Measurements from ENCODE around the gene SLX4IP. TPM values are rescaled to one million over a fixed set of nuclear protein-coding genes. Genes with fewer than 3 reads are reported as not detected.

SLX4IP gene
- total RNA-seq, 1 donor from 2014 or later: 3.0 TPM

DNA sequence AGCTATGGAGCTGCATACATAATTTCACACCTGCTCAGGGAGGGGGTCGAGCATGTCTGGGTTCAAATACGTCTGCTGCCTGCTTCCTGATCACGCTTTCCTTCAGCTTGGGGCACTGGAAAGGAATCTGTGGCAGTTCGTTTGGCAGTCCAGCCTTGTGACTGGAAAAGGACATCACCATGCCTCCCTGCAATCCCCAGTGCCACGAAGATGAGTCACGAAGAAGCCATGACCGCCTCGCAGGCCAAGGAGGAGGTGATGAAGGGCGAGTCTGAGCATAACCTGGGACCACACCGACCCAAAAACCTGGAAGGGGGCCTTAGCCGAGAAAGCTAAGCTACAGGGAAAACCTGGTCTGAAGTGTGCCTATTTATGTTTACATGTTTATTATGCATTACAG lies 225.6 kb downstream of the SLX4IP start:
- peak; percentile 83 for DNase-seq (ENCODE audit: low spot score)

DNA sequence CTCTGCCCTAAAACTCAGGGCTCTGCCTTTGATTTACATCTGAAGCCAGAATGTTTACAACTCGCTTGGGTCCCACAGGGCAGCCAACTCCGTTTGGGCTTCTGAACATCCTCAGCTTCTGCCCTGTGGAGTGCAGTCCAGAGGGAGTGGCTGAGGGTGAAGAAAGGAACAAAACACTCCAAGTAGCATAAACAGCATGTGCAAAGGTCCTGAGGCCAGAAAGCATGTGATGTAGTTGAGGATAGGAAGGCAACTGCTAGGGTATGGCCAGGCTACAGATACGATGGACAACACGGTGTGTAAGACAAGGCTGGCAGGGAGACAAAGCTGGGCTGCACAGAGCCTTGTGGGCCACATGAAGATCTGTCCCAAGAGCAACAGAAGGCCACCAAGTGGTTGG lies 226.2 kb downstream of the SLX4IP start:
- peak; percentile 67 for DNase-seq (ENCODE audit: low spot score)

DNA sequence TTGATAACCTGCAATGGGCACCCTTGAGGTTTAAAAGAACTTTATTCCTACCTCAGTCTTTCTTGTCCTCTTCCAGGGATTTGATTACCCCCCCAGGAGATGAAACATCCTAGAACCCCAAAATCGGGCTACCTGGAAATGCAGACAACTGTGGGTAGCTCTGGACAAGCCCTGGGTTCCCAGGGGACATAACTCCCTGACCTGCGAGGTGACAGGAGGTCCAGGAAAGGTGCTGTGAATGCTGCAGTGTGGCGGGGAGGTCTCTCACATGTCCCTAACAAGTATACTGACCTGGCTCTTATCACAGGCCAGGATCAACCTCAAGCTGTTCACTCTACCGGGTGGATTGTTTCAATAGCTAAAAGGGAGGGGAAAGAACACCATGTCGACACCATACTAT lies 227.0 kb downstream of the SLX4IP start:
- peak; percentile 26 for DNase-seq (ENCODE audit: low spot score)

DNA sequence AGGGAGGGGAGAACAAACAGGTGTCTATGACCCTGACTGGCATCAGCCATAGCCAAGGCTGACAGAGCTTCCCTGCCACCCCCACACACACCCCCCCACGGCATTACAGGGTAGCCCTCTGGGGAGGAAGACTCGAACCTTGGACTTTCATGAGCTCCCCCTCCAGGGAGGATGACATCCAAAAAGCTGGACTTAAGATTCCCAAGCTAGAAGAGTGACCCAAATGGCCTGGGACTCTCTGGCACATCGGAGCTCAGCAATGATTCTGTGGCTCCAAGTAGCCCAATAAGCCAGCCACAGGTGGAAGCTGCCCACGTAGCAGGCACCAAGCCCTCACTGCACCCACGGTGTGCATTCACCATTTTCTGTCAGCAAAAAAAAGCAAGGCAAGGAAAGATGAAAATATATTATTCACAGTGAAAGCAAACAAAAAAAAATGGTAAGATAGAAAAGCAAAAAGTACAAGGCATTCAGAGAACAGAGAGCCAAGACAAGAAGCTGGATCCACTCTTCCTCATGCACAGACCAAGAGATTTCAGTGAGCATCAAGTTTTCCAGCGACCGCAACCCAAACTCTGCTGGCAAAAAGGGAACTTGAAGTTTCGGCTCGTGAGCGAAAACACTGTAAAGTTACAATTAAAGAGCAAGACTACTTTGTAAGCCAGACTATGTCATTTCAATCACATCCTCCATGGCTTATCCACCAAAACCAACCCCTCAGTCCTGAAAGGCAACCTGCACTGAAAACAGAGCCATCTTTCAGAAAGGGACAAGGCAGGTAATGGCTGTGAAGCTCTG lies 227.8 kb downstream of the SLX4IP start:
- DNase-seq (ENCODE audit: low spot score): peak; percentile 35

DNA sequence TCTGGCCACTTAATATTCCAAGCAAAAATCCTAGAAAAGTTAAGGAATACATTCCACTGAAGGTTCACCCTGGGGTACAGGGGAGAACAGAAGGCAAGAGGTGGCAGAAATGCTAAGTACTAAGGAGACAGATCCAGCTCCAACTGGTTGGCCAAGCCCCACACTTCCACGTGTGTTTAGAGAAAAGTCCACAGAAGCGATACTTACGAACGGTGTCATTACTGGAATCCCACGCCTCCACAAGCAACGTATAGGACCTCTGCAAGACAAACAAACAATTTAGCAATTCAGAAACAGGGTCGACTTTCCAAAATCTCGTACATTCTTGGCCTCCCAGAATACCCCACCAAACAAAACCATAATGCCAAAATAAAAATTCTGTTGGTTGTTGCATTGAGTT lies 228.7 kb downstream of the SLX4IP start:
- peak; percentile 5 for DNase-seq (ENCODE audit: low spot score)

DNA sequence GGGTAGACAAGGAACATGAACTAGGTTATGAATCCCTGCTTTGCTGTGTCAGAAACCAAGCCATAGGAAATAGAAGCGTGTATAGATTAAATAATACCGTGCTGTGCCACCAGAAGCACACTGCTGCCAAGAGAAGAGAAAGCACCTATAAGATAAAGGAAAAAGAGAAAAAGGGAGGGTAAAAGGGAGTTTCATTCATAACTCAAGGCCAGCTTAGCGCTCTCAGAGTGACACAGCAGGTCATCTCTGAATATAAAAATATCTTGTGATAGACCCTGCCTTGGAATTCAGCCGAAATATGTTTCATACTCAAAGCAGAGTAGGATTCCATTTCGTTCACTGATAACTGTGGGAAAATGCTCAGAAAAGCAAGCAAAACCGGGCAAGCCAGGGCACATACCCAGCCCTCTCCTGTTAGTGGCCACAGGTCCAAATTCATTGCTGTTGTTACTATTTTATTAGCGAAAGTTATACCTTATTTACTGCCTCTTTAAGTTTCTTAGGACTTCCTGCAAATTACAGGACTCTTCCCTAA lies 230.0 kb downstream of the SLX4IP start:
- no peak for DNase-seq (ENCODE audit: low spot score)

DNA sequence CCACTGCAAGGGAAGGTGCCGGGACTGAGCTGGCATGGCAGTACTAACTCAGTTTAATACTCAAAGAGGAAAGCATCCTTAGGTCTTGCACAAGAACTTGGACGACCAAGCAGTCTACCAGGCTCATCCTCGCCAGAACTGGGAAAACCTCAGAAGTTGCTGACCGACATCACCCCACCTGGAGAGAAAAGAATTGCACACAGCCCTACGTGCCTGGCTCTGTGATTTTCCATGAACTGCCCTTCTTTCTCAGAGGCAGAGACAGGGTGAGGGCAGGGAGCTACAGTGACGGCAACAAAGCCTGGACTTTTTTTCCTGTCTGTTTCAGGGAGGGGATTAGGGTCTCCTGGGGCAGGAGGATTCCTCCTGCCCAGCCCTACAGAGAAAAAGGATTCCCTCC lies 230.7 kb downstream of the SLX4IP start:
- peak; percentile 75 for DNase-seq (ENCODE audit: low spot score)

DNA sequence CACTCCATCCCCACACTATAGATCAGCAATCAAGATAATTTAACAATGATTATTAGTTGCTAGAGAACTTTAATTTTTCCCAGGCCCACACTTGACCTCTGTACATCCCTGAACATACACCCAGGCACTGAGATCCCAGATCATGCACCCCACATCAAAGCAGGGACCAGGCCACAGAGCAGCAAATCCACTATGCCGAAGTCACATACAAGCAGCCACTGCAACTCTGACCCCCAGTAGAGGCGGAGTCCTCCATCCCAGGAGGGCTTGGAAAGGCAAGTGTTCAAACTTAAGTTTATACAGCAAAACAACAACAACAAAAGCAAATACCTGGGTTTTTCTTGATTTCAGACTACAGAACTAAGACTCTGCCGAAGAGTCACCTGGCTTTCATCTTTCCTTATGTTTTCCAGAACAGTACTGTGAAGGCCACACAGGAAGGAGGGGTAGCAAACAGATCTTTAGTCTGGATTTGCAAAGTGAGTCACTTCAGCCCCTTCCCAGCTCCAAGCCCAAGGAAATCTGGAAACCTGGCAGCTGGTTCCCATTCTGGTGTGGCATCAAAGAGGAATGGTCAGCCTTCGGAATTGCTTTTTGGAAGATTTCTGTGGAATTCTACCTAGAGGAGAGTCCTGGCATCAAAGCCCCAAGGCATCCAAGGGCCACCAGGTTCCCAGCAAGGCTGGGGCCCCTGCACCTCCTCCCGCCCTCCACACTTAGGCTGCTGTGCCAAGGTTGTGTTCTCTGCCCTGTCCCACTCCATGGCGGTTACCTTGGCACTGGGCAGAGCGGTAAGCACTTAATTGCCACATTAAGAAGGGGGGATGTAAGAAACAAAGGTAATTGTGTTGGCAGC lies 231.3 kb downstream of the SLX4IP start:
- DNase-seq (ENCODE audit: low spot score): no peak

DNA sequence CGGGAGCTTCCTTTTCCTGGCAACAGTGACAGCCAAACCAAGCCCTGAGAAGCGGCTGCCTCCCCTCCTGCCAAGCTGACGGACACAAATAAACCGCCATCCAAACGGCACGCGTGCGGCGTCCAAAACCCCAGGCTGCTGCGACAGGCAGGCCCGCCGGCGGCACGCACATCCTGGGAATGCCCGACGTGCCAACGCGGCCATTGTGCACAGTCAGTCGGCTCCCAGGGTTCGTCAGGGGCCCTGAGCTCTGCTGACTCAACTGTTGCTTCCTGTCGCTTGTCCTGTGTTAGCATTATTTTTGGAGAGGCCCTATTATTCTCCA lies 231.9 kb downstream of the SLX4IP start:
- DNase-seq (ENCODE audit: low spot score): no peak

DNA sequence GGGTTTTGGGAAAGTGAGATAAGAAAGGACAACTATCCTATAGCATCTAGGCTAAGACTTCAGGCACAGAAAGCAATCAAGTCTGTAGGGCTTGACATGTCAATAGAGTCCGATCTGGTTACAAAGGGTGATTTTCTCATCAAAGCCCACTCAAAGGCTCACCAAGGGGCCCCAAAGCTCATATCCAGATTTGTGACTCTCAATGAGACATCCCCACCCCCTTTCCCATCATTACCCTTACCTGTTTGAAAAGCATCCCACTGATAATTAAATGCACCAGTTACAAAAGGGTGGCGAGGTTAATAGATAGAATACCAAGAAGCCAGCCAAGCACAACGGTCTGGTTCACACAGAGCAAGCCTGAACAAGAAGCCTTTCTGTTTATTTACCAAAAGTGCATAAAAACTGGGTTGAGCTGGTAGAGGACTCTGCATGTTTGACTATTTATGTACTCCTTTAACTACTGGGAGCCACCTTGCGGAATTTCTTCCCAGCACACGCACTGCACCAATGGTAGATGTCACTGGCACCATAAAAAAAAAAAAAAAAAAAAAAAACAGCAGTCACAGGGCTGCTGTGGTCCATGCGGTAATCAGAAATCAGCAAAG lies 232.6 kb downstream of the SLX4IP start:
- no peak for DNase-seq (ENCODE audit: low spot score)

DNA sequence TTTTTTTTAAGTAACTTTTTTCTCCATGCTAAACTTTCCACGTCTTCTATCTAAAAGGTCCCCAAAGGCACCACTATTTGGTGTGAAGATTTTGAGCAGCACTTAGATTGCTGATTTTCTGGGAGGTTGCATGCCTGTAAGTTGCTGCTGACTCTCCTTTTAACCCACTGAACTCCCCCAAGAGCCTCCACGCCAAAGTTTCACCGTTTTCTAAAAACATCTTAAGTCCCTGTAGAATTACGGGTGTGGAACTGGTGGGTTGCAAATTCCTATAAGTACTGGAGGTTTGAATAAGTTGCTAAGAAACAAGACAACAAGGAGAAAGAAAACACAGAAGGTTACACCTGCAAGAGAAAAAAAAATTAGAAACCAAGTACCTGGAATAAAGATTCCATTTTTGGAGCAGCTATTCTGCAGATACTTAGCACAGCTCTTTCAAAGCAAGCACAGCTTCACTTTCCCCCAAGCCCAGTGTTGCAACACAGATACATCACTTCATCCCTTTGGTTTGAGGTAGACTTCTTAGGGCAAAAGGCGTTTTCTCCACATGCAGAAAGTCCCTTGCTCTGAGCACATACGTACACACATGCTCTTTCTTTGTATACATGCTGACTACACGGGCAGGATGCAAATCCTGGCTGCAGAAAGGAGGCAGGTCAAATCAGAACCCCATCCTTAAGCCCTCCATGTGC lies 233.7 kb downstream of the SLX4IP start:
- DNase-seq (ENCODE audit: low spot score): no peak

DNA sequence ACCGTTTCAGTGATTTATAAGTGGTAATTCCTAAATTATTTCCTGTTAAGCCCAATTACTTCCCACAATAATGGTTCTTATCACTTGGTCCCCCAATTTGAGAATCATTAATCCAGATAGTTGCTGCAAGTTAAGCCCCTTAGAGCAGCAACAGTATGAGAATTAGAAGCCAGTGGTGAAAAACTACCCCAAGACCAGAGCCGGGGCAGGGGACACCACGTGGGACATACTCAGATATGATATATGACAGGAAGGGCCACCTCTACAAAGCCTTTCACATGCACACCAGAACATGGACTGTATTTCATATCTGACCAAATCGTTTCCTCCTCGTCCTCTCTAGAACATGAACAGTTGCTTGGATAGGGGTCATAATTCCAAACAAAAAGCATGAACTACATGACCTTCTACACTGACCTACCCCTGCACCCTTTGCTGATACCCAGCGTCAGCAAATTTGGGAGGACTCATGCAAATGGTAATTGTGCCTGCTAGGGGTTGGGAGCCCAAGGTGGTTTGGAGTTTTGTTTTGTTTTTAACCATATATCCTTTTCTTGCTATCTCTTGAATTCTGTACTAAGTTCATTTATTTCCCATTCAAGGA lies 234.8 kb downstream of the SLX4IP start:
- no peak for DNase-seq (ENCODE audit: low spot score)

DNA sequence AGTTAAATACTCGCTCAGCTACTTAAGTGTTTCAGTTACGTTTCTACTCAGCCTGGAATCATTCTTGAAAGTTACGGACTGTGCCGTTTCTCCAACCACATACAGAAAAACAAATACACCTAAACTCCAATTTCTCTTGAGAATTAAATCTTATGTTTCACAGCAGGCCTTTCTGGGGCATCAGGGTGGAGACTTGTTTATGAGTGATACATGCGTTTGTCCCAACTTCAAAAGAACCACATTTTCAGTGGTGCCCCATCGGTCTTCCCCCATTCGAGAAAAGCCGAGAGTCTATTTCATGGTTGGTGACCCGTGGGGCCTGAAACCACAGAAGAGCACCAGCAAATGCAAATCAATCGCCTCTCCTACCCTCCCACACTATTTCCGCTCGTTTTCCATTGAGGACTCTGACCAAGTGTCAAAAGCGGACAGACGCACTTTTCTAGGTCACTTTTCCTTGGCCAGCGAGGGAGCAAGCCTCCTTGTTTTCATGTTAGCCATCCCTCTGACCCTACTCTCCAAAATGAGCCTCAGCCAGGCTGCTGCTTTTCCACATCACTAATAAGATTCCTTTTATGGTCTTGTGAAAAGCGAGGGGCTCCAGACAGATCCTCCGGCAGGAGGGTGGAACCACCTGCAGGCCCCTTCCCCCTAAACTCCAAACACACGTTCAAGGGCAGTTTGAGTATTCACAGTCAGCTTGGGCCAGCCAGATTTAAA lies 235.6 kb downstream of the SLX4IP start:
- DNase-seq (ENCODE audit: low spot score): no peak

DNA sequence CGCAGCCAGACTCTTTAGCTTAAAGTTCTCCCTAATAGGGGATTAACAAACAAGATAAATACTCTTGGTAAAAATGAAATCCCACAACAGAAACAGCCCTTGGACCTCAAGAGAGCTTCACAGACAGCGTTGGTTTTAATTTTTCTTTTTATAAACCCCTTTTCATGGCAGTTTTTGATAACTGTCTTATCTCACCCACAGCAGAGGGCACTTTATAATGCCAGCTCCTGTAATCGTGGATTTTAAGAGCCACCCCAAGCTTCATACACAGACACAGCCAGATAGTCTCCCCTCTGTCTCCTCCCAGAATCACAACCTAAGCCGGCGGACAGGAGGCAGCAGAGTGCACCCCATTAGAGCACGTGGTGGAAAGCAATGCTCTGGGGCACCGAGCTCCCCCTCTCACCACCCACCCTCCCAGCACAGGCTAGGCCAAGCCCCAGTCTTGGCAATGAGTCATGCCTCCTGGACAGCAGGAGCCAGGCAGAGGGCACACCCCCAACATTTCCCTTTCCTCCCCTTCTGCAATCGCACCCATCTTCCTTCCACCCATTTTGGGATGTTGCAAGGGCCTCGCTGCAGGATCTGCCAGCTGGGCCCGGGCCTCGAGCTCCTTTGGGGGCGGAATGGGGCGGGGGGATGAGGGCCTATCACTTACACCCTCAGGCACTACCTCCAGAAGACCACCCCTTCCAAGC lies 236.3 kb downstream of the SLX4IP start:
- DNase-seq (ENCODE audit: low spot score): peak; percentile 90

DNA sequence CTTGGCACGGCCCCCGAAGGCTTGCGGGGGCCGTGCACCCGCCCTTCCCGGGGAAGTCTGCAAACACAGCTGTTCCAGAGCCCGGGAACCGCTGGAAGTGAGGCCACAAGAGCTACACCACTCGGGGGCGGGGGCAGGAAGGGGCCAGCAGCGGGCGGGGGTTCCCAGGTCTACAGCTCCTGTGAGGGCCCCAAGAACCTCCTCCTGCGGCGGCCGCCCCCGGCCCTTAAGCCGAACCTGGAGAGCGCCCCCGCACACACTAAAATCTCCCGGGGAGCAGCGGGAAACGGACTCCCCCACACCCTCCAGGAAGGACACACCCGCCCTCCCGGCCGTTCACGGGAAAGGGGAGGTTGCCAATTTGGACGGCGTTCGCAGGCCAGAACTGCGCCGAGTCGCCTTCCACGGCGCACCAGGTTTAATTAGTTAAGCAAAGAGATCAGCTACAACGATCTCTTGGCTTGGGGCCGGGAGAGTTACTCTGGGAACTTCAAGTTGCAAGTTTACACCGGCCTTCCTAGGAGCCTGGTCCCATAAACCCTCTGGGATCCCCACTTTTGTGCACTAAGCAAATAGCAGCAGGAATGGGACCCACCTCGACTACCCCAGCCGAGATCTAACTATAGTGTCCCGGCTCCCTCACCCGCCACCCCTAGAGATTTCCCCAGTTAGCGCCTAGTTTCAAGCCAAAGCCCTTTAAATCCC lies 237.0 kb downstream of the SLX4IP start:
- peak; percentile 91 for DNase-seq (ENCODE audit: low spot score)

DNA sequence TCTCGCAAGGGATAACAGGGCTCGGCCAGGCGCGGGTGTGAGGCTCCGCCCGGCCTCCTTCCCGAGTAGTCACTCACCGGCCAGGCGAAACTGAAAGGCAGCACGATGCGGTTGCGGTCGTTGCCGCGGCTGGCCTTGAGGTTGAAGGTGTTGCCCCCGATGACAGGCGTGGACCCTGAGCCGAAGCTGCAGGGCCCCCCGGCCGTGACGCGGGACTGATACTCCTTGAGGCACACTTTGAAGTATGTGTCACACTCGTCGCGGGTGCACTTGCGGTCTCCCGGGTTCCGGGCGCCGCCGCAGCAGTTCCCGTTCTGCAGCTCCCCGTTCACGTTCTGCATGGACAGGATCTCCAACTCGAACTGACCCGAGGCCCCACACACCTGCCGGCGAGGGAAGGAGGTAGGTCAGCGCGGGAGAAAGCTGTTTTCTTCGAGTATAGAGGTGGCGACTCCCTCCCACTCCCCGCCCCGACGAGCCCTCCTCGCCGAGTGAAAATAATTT lies 237.6 kb downstream of the SLX4IP start:
- peak; percentile 93 for DNase-seq (ENCODE audit: low spot score)

DNA sequence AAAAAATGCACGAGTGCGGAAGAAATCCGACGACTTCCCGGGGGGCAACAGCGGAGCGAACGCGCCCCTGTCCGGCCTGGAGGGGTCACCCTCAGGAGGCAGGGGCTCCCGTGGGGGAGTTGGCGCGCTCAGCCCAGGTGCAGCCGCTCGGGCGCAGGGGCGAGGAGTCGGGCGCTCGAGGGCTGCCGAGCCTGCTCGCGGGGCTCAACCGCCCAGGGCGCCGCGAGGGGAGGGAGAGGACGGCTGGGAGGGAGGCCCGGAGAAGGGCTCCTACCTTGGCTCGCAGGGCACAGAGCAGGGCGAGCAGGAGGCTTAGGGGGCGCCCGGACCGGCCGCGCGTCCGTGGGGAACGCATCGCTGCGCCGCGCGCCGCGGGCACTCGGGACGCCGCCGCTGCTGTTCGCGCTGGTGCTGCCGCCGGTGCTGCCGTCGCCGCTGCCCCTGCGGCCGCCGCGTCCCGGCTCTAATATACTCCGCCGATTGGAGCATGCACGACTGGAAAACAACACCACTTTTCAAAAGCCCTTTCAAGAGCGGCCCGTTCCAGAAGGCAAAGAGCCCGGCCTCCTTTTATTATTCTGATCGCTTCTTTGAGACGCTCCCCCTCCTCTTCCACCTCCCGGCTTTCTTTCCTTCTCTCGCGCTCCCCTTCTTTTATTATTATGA lies 238.2 kb downstream of the SLX4IP start:
- no peak for DNase-seq (ENCODE audit: low spot score)
